Chondrocyte (in vitro differentiated cells): ENCODE results near the gene MEX3D. TPM values are rescaled to one million over a fixed set of nuclear protein-coding genes. Genes with fewer than 3 reads are reported as not detected.
A peak's percentile ranks its signal among the peaks of the same experiment; 100 is the strongest.

ENCODE experiments used
- DNase-seq: peaks from one replicate; pipeline ENCODE4 v3.0.0; 2021; ENCODE audit warnings: mixed read lengths, low spot score
- H3K27ac Mint-ChIP-seq: one replicate; pipeline ENCODE4 v1.8.0; 2021; ENCODE audit warnings: mild to moderate bottlenecking, moderate library complexity, mixed read lengths; ENCODE audit not compliant: unreplicated experiment
- H3K27me3 Mint-ChIP-seq: 2 replicates; pipeline ENCODE4 v1.8.0; 2021; ENCODE audit warnings: low read depth, mixed read lengths
- H3K36me3 Mint-ChIP-seq: 2 replicates; pipeline ENCODE4 v1.8.0; 2021; ENCODE audit warnings: low read depth, mixed read lengths
- H3K4me1 Mint-ChIP-seq: 2 replicates; pipeline ENCODE4 v1.8.0; 2021; ENCODE audit warnings: low read depth, mild to moderate bottlenecking, mixed read lengths
- H3K4me3 Mint-ChIP-seq: one replicate; pipeline ENCODE4 v1.8.0; 2021; ENCODE audit warnings: mild to moderate bottlenecking, moderate library complexity, mixed read lengths; ENCODE audit not compliant: unreplicated experiment
- H3K9me3 Mint-ChIP-seq: 2 replicates; pipeline ENCODE4 v1.8.0; 2021; ENCODE audit warnings: low read depth, mixed read lengths
- long read RNA-seq: library from polyadenylated mRNA; stranded (forward); transcript quantifications from one replicate; pipeline ENCODE4 v2.0.0, GENCODE V29; 2021
- total RNA-seq: library from RNA; stranded (reverse); gene quantifications from 3 replicates; pipeline ENCODE4 v1.2.1, GENCODE V29; 2021
- TF ChIP-seq, protein P1 (sequence below): fragments of 200-600 bp; sonication (generic); IDR thresholded peaks from 2 replicates; pipeline ENCODE4 v1.5.0; 2021; ENCODE audit warnings: antibody characterized with exemption, mild to moderate bottlenecking, moderate library complexity

MEX3D gene
- 57.8 to 60.1 TPM (median 59.6 TPM) in 3 replicates for total RNA-seq
- long read RNA-seq: 0 reads

DNA sequence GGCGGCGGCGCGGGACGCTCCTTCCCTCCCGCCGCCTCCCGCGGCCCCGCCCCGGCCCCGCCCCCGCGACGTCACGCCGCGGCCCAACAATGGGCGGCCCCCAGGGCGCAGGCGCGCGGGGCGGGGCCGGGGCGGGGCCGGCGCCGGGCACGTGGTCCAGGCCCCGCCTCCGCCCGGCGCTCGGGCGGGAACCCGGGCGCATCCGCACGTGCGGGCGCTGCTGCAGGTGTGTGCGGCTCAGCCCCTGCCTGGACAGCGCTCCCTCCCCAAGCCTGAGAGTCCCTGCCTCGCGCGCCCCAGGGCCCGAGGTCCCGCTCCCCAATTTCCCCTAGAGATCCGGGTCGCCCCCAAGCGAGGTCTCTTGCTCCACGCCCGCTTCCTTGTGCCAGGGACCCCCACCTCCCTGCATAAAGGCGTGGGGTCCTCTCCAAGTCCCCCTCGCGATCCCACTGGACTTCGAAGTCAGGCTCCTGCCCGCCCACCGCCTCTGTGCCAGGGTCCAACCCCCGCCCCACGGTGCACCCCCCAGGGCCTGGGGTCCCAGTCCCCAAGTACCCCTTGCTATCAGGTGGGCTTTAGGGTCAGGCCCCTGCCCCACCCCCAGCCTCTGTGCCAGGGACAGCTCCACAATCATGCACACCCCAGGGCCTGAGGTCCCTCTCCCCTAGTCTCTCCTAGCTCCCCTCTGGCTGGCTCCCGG lies at the start of gene MEX3D:
Gene MEX3D (minus strand): TSS at position 6 of the 700 bp plus-strand sequence. CDS start 267 bp downstream, outside the sequence.
- TF ChIP-seq, protein P1, sequence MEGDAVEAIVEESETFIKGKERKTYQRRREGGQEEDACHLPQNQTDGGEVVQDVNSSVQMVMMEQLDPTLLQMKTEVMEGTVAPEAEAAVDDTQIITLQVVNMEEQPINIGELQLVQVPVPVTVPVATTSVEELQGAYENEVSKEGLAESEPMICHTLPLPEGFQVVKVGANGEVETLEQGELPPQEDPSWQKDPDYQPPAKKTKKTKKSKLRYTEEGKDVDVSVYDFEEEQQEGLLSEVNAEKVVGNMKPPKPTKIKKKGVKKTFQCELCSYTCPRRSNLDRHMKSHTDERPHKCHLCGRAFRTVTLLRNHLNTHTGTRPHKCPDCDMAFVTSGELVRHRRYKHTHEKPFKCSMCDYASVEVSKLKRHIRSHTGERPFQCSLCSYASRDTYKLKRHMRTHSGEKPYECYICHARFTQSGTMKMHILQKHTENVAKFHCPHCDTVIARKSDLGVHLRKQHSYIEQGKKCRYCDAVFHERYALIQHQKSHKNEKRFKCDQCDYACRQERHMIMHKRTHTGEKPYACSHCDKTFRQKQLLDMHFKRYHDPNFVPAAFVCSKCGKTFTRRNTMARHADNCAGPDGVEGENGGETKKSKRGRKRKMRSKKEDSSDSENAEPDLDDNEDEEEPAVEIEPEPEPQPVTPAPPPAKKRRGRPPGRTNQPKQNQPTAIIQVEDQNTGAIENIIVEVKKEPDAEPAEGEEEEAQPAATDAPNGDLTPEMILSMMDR: no peak
- DNase-seq: no peak
- Mint-ChIP-seq H3K4me1 (peaks cover 20% of the 10 kb centered on the region), H3K27ac (peak within 1 kb of the TSS; percentile 83), H3K36me3 (no peaks in the 10 kb centered on the region), H3K9me3 (no peaks in the 10 kb centered on the region), H3K4me3 (peak within 1 kb of the TSS; percentile 70), H3K27me3 (no peaks in the 10 kb centered on the region)

DNA sequence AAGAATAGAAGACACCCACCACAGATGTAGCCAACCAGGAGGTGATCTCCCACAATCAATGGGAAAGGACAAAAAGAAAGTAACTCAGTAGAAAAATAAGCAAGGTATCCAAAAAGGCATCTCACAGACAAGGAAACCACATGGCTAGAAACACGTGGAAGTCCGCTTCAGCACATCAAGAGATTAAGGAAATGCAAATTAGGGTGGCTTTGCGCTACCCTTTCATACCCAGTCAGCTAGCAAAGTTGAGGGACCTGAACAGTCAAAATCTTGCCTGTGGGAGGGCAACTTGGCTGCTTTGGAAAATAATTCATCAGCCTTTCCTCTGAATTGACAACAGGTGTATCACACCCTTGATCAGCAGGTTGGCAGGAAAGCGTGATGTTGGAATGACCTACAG lies 48.8 kb upstream of the MEX3D start:
- Mint-ChIP-seq H3K27me3 (no peaks in the 10 kb centered on the region), H3K9me3 (no peaks in the 10 kb centered on the region), H3K36me3 (peaks cover 21% of the 10 kb centered on the region), H3K4me3 (no peak overlapping the region), H3K27ac (no peak overlapping the region), H3K4me1 (no peaks in the 10 kb centered on the region)
- no peak for DNase-seq
- TF ChIP-seq, protein P1: no peak

DNA sequence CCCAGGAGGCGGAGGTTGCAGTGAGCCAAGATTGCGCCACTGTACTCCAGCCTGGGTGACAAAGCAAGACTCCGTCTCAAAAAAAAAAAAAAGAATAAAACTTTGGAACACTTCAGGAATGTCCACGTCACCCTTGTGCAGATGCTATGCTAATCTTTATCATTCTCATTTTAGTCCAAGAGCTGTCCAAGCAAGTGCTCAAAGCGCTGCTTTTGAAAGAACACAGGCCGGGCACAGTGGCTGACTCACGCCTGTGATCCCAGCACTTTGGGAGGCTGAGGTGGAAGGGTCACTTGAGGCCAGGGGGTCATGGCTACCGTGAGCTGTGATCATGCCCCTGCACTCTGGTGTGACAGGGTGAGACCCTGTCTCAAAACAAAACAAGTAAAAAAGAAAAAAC lies 48.3 kb upstream of the MEX3D start:
- Mint-ChIP-seq H3K9me3 (no peaks in the 10 kb centered on the region), H3K4me3 (no peak overlapping the region), H3K4me1 (no peaks in the 10 kb centered on the region), H3K27me3 (no peaks in the 10 kb centered on the region), H3K36me3 (peaks cover 21% of the 10 kb centered on the region), H3K27ac (peak overlapping the region; percentile 17)
- TF ChIP-seq, protein P1: no peak
- no peak for DNase-seq

DNA sequence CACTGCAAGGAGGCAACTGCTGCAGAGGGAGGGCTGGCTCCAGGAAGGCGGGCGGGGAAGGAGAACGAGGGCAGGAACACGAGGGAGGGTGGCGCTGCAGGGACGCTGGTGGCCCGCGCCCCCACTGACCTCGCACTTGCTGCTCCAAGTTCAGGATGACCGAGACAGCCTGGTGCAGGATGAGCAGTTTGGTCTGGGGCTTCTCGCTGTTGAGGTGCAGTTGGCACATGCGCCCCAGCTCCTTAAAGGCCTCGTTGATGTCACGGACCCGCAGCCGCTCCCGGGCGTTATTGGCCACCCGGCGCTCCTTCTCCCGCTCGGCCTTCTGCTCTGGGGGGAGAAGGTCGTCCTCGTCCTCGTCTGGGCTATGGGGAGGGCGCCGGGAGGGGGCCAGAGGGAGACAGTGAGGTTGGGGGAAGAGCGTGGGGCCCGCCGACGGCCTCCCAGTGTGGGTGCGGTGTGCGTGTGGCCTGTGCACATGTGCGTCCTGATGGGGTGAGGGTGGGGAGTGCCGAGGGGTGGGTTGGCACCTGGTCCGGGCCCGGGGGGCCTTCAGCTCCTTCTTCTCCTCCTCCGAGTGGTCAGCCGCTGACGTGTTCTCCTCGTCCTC lies 47.1 kb upstream of the MEX3D start:
- TF ChIP-seq, protein P1: no peak
- no peak overlapping the region for H3K4me3 Mint-ChIP-seq
- peaks cover 24% of the 10 kb centered on the region for H3K36me3 Mint-ChIP-seq
- H3K27me3 Mint-ChIP-seq: no peaks in the 10 kb centered on the region
- H3K27ac Mint-ChIP-seq: no peak overlapping the region
- no peaks in the 10 kb centered on the region for H3K9me3 Mint-ChIP-seq
- H3K4me1 Mint-ChIP-seq: no peaks in the 10 kb centered on the region
- DNase-seq: no peak

DNA sequence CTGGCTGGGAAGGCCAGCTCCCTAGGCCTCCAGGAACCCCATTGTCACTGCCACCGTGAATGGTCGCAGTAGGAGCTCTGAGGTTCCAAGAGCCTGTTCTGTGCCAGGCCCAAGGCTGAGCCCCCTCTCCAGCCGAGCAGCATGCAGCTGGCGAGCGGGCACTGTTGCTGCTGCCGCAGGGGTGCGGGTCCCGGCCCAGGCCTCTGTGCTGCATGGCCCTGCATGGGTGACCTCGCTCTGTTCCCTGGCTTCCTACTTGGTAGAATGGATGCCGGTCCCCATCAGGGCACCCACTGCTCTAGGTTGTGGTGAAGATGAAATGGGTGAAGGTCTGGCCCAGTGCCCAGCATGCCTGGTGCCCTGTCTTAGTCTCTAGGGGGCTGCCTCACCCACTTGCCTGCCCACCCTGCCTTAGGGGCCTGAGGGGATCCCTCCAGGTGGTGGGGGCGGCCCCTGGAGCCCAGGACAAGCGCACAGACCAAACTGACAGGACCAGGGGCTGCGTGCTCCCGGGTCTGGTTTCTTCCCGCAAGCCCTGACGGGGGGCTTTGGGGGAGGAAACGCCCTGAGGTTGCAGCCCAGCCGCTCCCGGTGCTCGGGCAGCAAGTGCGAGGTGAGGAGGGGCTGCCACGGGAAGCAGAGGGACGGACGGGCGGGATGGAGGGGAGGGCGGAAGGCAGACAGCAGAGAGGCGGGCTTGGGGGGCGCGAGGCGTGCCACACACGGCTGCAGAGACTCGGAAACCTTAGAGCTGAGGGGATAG lies 45.9 kb upstream of the MEX3D start:
- Mint-ChIP-seq H3K27me3 (no peaks in the 10 kb centered on the region), H3K4me1 (no peaks in the 10 kb centered on the region), H3K27ac (no peak overlapping the region), H3K9me3 (no peaks in the 10 kb centered on the region), H3K36me3 (peaks cover 23% of the 10 kb centered on the region), H3K4me3 (no peak overlapping the region)
- TF ChIP-seq, protein P1: no peak
- no peak for DNase-seq
